Measurements from ENCODE around the gene LRRK1. TPM values are rescaled to one million over a fixed set of nuclear protein-coding genes. Genes with fewer than 3 reads are reported as not detected.

LRRK1 gene
- total and polyA plus RNA-seq, 9 donors = 6.5 to 27.3 (median 17.5) TPM

DNA sequence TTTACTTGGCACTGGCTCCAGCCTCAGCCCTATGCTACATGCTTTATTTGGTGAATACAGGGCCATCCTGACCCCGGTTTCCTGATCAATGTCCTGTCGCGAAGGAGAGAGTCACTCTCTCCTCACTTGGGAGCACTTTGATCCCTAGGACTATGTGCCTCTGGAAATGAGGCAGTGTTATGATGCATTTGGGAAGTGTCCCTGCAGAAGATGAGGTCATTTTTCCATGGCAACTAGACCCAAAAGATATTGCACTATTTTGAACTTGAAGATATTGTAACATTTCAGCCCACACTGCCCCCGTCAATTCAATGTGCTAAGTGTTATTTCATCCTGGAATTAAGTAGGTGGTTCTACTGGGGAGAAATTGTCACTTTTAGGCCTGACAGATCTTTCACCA, 68.0 kb downstream of the LRRK1 start:
- 74 to 75% (median 75%) methylated on average over 4 of the region's 4 CpGs for WGBS, 3 donors
- Histone ChIP-seq H3K27ac (no peak overlapping the region), H3K9me3 (no peaks in the 10 kb centered on the region), H3K36me3 (no peaks in the 10 kb centered on the region), H3K4me3 (no peak overlapping the region), H3K27me3 (no peaks in the 10 kb centered on the region), H3K4me1 (ENCODE audit: insufficient read depth) (no peaks in the 10 kb centered on the region)
- DNase-seq = no peak
- TF ChIP-seq EP300 (IDR thresholded peaks at IDR 0.05) = no peak
- TF ChIP-seq, protein P1, sequence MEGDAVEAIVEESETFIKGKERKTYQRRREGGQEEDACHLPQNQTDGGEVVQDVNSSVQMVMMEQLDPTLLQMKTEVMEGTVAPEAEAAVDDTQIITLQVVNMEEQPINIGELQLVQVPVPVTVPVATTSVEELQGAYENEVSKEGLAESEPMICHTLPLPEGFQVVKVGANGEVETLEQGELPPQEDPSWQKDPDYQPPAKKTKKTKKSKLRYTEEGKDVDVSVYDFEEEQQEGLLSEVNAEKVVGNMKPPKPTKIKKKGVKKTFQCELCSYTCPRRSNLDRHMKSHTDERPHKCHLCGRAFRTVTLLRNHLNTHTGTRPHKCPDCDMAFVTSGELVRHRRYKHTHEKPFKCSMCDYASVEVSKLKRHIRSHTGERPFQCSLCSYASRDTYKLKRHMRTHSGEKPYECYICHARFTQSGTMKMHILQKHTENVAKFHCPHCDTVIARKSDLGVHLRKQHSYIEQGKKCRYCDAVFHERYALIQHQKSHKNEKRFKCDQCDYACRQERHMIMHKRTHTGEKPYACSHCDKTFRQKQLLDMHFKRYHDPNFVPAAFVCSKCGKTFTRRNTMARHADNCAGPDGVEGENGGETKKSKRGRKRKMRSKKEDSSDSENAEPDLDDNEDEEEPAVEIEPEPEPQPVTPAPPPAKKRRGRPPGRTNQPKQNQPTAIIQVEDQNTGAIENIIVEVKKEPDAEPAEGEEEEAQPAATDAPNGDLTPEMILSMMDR (IDR thresholded peaks at IDR 0.05) = no peak
- TF ChIP-seq POLR2A (IDR thresholded peaks at IDR 0.05) = no peak
- intact Hi-C loops (cut with DNase I) = no loop called here

DNA sequence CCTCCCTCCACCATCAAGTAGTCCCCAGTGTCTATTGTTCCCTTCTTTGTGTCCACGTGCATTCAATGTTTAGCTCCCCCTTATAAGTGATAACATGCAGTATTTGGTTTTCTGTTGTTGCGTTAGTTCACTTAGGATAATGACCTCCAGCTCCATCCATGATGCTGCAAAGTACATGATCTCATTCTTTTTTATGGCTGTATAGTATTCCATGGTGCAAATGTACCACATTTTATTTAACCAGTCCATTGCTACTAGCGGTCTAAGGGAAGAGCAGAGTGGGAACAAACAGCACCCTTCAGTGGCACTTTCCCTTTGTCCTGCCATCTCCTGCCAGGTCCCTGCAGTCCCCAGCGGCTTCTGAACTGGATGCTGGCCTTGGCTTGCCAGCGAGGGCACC, 69.1 kb downstream of the LRRK1 start:
- no peak for DNase-seq
- intact Hi-C loops (cut with DNase I) = no loop called here
- Histone ChIP-seq H3K4me3 (no peak overlapping the region), H3K4me1 (ENCODE audit: insufficient read depth) (no peaks in the 10 kb centered on the region), H3K27ac (no peak overlapping the region), H3K36me3 (no peaks in the 10 kb centered on the region), H3K9me3 (no peaks in the 10 kb centered on the region), H3K27me3 (no peaks in the 10 kb centered on the region)
- WGBS, 3 donors = 95 to 97% (median 97%) methylated on average over 5 of the region's 5 CpGs
- TF ChIP-seq, protein P1 (IDR thresholded peaks at IDR 0.05) = no peak
- TF ChIP-seq POLR2A (IDR thresholded peaks at IDR 0.05) (no peak), EP300 (IDR thresholded peaks at IDR 0.05) (no peak)

DNA sequence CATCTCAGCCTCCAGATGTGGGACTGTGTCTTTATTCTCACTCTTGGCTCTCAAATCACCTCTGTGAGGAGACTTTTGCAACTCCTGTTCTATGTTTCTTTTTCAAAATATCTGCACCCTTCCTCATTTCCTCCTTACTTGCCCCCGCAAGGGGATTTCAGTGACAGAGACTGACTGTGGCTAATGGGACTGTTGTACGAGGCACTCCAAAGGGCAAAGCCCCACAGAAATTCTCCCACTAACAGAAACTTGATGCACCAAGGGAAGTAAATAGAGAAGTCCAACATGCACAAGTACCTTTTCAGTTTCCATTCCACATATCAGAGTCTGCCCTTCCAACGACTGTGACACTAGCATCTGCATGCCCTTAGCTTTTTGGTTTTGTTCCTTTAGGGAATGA, 69.7 kb downstream of the LRRK1 start:
- intact Hi-C loops (cut with DNase I) = no loop called here
- H3K4me1 ChIP-seq (ENCODE audit: insufficient read depth) = no peaks in the 10 kb centered on the region
- TF ChIP-seq, protein P1 (IDR thresholded peaks at IDR 0.05) = no peak
- TF ChIP-seq POLR2A (IDR thresholded peaks at IDR 0.05) (no peak), EP300 (IDR thresholded peaks at IDR 0.05) (no peak)
- H3K9me3 ChIP-seq = no peaks in the 10 kb centered on the region
- no peaks in the 10 kb centered on the region for H3K36me3 ChIP-seq
- H3K27me3 ChIP-seq = no peaks in the 10 kb centered on the region
- no peak overlapping the region for H3K27ac ChIP-seq
- WGBS, 3 donors = 93 to 98% (median 94%) methylated on average over 3 of the region's 3 CpGs
- DNase-seq = no peak
- no peak overlapping the region for H3K4me3 ChIP-seq

DNA sequence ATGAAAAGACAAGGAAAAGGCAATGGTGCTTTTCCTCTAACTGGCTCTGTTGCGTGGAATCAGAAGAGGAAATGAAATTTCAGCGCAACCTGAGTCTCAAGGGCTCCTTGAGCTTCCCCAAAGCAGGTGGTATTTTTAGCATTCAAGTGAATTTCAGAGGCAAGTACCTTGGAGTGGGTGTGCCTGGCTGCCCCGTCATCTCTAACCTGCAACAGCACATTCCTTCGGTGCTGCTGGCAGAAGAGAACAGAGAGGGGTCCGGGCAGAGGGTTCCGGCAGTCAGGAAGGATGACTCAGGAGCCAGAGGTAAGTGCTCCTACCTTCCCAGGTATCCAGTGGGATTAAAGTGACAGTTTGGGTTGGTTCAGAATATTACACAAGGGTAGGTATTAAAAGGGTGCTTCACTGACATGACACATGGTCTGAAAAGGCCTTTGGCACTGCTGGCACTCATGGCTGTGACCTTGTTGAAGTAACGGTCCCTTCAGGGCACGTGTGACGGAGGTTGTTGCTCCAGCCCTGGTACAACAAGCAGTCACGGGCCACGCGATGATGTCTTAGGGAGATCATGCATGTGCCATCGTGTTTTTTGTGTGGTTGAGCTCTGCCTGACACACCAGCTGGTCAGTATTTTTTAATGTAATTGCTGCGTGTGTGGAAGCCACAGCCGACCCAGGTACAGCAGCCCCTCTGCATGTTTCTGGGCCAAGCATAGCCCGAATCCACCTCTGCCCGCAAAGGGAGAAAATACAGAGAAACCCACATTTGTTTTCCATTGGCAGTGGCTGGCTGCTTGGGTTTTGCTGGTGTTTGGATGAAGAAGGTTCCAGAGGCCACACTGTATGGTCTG, 75.7 kb downstream of the LRRK1 start:
- no peaks in the 10 kb centered on the region for H3K27me3 ChIP-seq
- 90 to 94% (median 91%) methylated on average over 17 of the region's 17 CpGs for WGBS, 3 donors
- H3K27ac ChIP-seq = no peak overlapping the region
- H3K4me1 ChIP-seq (ENCODE audit: insufficient read depth) = no peaks in the 10 kb centered on the region
- H3K4me3 ChIP-seq = no peak overlapping the region
- H3K9me3 ChIP-seq = no peaks in the 10 kb centered on the region
- H3K36me3 ChIP-seq = no peaks in the 10 kb centered on the region
- intact Hi-C loops (cut with DNase I) = no loop called here
- no peak for DNase-seq
- TF ChIP-seq, protein P1 (IDR thresholded peaks at IDR 0.05) = no peak
- TF ChIP-seq POLR2A (IDR thresholded peaks at IDR 0.05) (no peak), EP300 (IDR thresholded peaks at IDR 0.05) (no peak)

Data from ovary (tissue), 9 donors.